NOMO-1 treated with dmso at 0.1 percent for 144 hours (cell line): ENCODE data around the gene CADM3.

Experiments used
- DNase-seq: peaks from one replicate; lab custom pipeline; 2025; ENCODE audit not compliant: unreplicated experiment; lab: John Stamatoyannopoulos, UW

Gene CADM3, protein sequence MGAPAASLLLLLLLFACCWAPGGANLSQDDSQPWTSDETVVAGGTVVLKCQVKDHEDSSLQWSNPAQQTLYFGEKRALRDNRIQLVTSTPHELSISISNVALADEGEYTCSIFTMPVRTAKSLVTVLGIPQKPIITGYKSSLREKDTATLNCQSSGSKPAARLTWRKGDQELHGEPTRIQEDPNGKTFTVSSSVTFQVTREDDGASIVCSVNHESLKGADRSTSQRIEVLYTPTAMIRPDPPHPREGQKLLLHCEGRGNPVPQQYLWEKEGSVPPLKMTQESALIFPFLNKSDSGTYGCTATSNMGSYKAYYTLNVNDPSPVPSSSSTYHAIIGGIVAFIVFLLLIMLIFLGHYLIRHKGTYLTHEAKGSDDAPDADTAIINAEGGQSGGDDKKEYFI

GRCh38 chr1:159171254-159171687, at the start of gene CADM3:
TSS of gene CADM3 (plus strand) at chr1:159171615. CDS start at chr1:159171766, 151 bp downstream.
- DNase-seq, result no peak

DNA sequence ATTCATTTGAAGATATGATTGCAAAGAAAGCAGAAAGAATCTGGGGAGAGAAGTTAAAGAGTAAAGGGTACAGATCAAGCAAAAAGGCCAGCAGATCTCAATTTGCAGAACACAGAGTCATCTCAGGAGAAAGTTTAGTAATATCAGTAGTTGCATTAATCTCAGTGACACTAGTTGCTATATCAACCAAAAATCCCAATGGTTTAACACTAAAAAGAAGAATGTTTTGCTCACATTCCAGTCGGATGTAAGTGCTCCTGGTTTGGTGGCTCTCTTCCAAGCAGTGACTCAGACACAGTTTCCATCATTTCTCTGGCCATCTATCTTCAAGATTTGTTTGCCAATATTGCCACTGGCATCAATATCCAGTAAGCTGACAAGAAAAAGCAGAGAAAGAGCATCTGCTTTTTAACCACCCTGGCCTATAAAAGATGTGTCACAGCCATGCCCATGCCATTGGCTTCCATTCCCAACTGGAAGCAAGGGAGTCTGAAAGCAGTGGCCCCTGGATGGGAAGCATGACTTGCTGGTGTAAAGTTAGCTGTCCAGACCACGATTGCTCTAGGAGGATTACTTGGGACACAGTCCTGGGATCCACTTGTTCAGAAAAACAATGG, 49.3 kb upstream of the CADM3 start:
- DNase-seq, result no peak

DNA sequence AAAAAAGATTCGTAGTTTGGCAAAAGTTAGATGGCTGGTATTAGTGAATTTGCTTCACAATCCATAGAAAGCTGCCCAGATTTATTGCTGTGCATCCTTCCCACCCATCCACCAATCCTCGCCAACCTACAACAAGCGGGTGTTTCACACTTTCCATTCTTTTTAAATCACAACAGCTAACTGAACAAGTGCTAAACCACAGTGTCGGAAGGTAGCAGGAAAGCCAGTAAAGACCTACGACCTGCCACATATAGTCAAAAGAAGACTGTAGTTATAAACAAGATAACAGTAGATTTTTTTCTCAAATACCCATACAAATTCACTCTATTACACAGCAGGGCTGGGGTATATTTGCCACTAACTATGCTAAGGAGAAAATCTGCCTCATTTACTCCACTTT, 47.8 kb upstream of the CADM3 start:
- no peak for DNase-seq

- DNase-seq, result peak; percentile 26
Observed at GRCh38 chr1:159132271-159132881, 39.0 kb upstream of the CADM3 start.

- DNase-seq, result no peak
Observed at GRCh38 chr1:159140474-159140873, 30.9 kb upstream of the CADM3 start.

GRCh38 chr1:159141584-159142390, 29.6 kb upstream of the CADM3 start:
- DNase-seq, result no peak

- DNase-seq, result no peak
Observed at GRCh38 chr1:159142391-159142663, 29.1 kb upstream of the CADM3 start.

- no peak for DNase-seq
Observed at GRCh38 chr1:159142726-159143510, 28.5 kb upstream of the CADM3 start.

- DNase-seq, result no peak
Observed at GRCh38 chr1:159144571-159144970, 26.8 kb upstream of the CADM3 start.

DNA sequence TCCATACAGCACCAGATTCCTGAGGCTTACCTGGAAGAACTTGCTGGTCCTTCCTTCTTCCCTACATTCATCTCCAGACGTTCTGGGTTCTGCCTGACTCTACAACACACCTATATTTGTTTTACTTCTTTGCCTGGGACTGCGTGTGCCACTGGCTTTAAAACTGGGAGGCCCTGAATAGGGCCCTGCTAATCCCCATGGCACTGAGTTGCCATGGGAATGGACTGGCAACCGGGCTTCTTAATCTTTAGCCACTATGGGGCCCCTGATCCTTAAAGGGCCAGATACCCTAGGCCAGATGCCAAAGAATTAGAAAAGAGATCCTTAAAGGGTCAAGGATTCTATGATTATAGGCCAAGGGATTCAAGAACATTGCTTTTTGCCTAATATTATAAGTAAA, 24.4 kb upstream of the CADM3 start:
- no peak for DNase-seq

DNA sequence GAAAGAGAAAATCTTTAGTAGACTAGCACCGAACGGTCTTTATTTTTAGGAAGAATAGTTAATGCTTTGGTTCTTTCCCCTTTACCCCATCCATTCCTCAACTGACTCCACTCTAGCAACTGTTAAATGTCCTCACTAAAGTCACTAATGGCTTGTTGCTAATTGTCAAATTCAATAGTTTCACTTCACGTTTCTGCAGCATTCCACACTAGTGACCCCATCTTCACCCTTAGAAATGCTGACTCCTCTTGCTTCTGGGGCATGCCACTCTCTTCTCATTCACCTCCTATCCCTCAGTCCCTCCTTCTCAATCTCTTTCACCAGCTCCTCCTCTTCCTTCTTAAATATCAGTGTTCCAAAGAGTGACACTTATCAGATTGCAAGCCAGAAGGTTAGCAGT, 19.4 kb upstream of the CADM3 start:
- DNase-seq, result peak; percentile 53

GRCh38 chr1:159161001-159161718, 10.3 kb upstream of the CADM3 start:
- peak; percentile 30 for DNase-seq

DNA sequence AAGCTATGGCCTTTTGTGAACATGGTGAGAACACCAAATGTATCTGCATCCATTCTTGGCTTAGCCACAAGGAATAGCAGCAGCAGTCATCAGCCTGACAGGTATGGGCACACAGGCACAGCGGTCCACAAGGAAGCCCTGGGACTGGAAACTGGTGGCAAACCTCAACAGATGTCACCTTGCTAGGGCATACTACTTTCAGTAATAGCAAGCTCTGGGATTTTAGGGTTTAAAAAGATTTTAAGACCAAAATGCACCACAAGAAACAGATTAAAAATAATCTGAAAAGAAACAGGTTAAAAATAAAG, 9.7 kb upstream of the CADM3 start:
- no peak for DNase-seq

DNA sequence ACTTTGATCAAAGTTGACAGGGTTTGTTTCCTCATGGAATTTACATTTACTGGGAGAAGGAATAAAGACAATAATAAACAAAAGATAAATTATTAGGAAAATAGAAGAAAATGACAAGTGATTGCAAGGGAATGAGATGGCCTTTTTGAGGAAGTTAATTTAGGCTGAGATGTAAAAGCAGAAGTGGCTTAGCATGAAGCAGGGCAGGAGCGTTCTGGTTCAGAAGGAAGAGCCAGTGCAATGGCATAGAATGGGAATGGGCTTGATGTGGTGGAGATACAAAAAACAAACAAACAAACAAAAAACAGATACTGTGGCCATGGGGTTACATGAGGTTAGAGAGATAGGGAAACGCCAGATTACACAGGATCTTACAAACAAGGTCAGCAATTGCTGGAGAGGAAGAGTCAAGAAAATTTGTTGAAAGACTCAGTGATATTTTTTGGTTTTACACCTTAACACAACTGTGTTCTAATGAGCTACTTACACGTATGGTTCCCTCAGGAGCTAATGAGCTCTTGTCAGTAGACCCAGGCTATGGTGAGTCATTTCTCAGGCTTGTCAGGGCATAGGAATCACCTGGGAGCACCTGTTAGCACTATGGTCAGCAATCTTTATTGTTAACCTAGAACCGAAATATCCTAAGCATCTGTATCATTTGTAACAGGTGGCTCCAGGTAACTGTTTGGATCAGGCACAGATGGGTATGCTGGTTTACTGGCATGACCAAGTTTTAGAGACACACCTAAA, 8.7 kb upstream of the CADM3 start:
- DNase-seq, result peak; percentile 37

GRCh38 chr1:159163614-159164228, 7.7 kb upstream of the CADM3 start:
- DNase-seq, result no peak

DNA sequence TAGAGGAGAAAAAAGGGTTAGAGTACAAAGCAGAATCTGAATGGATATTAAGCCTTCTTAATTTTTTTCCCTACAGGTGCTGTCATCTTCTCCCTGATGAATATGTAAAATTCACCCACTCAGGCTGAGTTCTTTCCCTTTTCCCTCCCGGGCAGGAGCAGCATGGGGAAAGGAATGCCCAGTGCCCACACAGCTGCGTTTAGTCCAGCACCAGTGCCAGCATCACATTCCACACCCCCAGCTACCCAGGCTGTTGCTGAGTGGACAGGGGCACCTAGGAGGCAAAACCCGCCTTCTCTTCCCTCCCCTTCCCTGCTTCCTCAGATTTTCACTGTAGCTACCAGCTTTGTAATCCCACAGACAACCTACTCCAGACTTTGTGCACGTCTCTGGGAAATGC, 3.4 kb upstream of the CADM3 start:
- no peak for DNase-seq

- no peak for DNase-seq
Observed at GRCh38 chr1:159170639-159171038, 776 bp upstream of the CADM3 start.

DNA sequence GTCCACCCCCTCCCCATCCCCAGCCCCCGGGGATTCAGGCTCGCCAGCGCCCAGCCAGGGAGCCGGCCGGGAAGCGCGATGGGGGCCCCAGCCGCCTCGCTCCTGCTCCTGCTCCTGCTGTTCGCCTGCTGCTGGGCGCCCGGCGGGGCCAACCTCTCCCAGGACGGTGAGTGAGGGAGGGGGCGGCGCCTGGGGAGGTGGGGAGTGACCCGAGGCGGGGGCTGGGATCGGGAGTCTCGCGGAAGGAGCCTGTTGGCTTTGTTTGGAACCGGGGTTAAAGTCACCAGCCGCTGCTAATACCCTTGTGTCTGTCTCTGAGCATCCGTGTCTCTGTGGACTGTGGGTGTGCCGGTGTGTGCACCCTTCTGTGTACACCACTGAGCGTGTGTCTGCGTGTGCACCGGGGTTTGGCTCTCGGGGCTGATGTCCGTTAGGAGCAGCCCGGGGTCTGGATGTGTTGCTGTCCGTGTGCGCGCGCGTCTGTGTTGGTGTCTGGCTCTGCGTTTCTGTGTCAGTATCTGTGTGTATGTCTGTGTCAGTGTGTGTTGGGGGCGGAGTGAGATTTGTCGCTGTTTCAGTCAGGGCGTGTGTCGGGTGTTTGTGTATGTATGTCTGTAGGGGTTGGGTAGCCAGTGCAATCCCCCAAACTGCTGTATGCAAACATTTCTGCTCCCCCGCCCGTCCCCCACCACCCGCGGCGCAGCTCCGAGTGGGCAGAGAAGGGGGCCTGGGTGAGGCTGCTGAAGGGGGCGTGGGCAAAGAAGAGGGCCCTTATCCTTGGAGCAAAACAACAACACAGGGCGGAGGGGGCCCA, 480 bp downstream of the CADM3 start:
- no peak for DNase-seq
